SKM-1 (cell line): ENCODE results near the gene PFKFB2.

Experiments used
- DNase-seq: peaks from one replicate; lab custom pipeline; 2025; ENCODE audit not compliant: unreplicated experiment; lab: John Stamatoyannopoulos, UW

Gene PFKFB2

GRCh38 chr1:207064561-207064960 lies 11.5 kb downstream of the PFKFB2 start:
- no peak for DNase-seq

- DNase-seq = no peak
Observed at GRCh38 chr1:207067185-207067584, 14.1 kb downstream of the PFKFB2 start.

- no peak for DNase-seq
Observed at GRCh38 chr1:207067665-207068064, 14.6 kb downstream of the PFKFB2 start.

- DNase-seq = peak; percentile 37
Observed at GRCh38 chr1:207069061-207069460, 16.0 kb downstream of the PFKFB2 start.

- DNase-seq = peak; percentile 17
Observed at GRCh38 chr1:207069858-207070506, 16.9 kb downstream of the PFKFB2 start.

GRCh38 chr1:207070811-207071210 lies 17.7 kb downstream of the PFKFB2 start:
- peak; percentile 92 for DNase-seq

- no peak for DNase-seq
Observed at GRCh38 chr1:207071426-207071825, 18.4 kb downstream of the PFKFB2 start.

GRCh38 chr1:207072233-207072632 lies 19.2 kb downstream of the PFKFB2 start:
- no peak for DNase-seq

GRCh38 chr1:207073906-207074820 lies 21.1 kb downstream of the PFKFB2 start:
- no peak for DNase-seq

GRCh38 chr1:207076181-207076955 lies 23.3 kb downstream of the PFKFB2 start:
- DNase-seq = no peak

GRCh38 chr1:207077012-207077411 lies 23.9 kb downstream of the PFKFB2 start:
- no peak for DNase-seq

GRCh38 chr1:207077470-207078377 lies 24.6 kb downstream of the PFKFB2 start:
- DNase-seq = peak; percentile 90

- no peak for DNase-seq
Observed at GRCh38 chr1:207078578-207079132, 25.6 kb downstream of the PFKFB2 start.

GRCh38 chr1:207079706-207080241 lies 26.7 kb downstream of the PFKFB2 start:
- DNase-seq = no peak

- DNase-seq = no peak
Observed at GRCh38 chr1:207081088-207081487, 28.0 kb downstream of the PFKFB2 start.

GRCh38 chr1:207081806-207082205 lies 28.7 kb downstream of the PFKFB2 start:
- no peak for DNase-seq

- no peak for DNase-seq
Observed at GRCh38 chr1:207084232-207084631, 31.2 kb downstream of the PFKFB2 start.

GRCh38 chr1:207084701-207085180 lies 31.7 kb downstream of the PFKFB2 start:
- DNase-seq = peak; percentile 15

- DNase-seq = no peak
Observed at GRCh38 chr1:207085887-207086286, 32.8 kb downstream of the PFKFB2 start.

- DNase-seq = no peak
Observed at GRCh38 chr1:207088161-207088560, 35.1 kb downstream of the PFKFB2 start.
